ENCODE measurements around the gene NINJ1.

Gene NINJ1

GRCh38 chr9:93170571-93170970 is 36.5 kb upstream of the NINJ1 start:
- no peak overlapping the region for H2AFZ ChIP-seq (ENCODE audit: low read depth, low read length)
- no peaks in the 10 kb centered on the region for H3K36me3 ChIP-seq (ENCODE audit: insufficient read depth, low read length)
- H3K9me3 ChIP-seq (ENCODE audit: low read length) = no peaks in the 10 kb centered on the region
- no peaks in the 10 kb centered on the region for H3K4me1 ChIP-seq (ENCODE audit: insufficient read depth, low read length)
- peaks cover 8% of the 10 kb centered on the region for H3K27me3 ChIP-seq (ENCODE audit: insufficient read depth, low read length)
- H3K4me3 ChIP-seq (ENCODE audit: low read length) = no peak overlapping the region

- Histone ChIP-seq H3K4me3 (ENCODE audit: low read length) (no peak overlapping the region), H2AFZ (ENCODE audit: low read depth, low read length) (no peak overlapping the region), H3K9me3 (ENCODE audit: low read length) (no peaks in the 10 kb centered on the region), H3K4me1 (ENCODE audit: insufficient read depth, low read length) (no peaks in the 10 kb centered on the region), H3K27me3 (ENCODE audit: insufficient read depth, low read length) (peaks cover 8% of the 10 kb centered on the region), H3K36me3 (ENCODE audit: insufficient read depth, low read length) (no peaks in the 10 kb centered on the region)
These were observed 35.4 kb upstream of the NINJ1 start for GRCh38 chr9:93169444-93169843.

- no peaks in the 10 kb centered on the region for H3K4me1 ChIP-seq (ENCODE audit: insufficient read depth, low read length)
- no peaks in the 10 kb centered on the region for H3K9me3 ChIP-seq (ENCODE audit: low read length)
- no peak overlapping the region for H2AFZ ChIP-seq (ENCODE audit: low read depth, low read length)
- H3K36me3 ChIP-seq (ENCODE audit: insufficient read depth, low read length) = no peaks in the 10 kb centered on the region
- no peak overlapping the region for H3K4me3 ChIP-seq (ENCODE audit: low read length)
- H3K27me3 ChIP-seq (ENCODE audit: insufficient read depth, low read length) = peaks cover 4% of the 10 kb centered on the region
These were observed 34.5 kb upstream of the NINJ1 start for GRCh38 chr9:93168581-93168980.

- no peaks in the 10 kb centered on the region for H3K36me3 ChIP-seq (ENCODE audit: insufficient read depth, low read length)
- H3K4me3 ChIP-seq (ENCODE audit: low read length) = no peak overlapping the region
- no peaks in the 10 kb centered on the region for H3K27me3 ChIP-seq (ENCODE audit: insufficient read depth, low read length)
- H3K9me3 ChIP-seq (ENCODE audit: low read length) = no peaks in the 10 kb centered on the region
- H3K4me1 ChIP-seq (ENCODE audit: insufficient read depth, low read length) = peaks cover 3% of the 10 kb centered on the region
- H2AFZ ChIP-seq (ENCODE audit: low read depth, low read length) = no peak overlapping the region
These were observed 33.8 kb upstream of the NINJ1 start for GRCh38 chr9:93167838-93168237.

- no peak overlapping the region for H2AFZ ChIP-seq (ENCODE audit: low read depth, low read length)
- peaks cover 9% of the 10 kb centered on the region for H3K4me1 ChIP-seq (ENCODE audit: insufficient read depth, low read length)
- no peaks in the 10 kb centered on the region for H3K27me3 ChIP-seq (ENCODE audit: insufficient read depth, low read length)
- H3K4me3 ChIP-seq (ENCODE audit: low read length) = no peak overlapping the region
- H3K9me3 ChIP-seq (ENCODE audit: low read length) = no peaks in the 10 kb centered on the region
- no peaks in the 10 kb centered on the region for H3K36me3 ChIP-seq (ENCODE audit: insufficient read depth, low read length)
These were observed 33.1 kb upstream of the NINJ1 start for GRCh38 chr9:93167185-93167584.

GRCh38 chr9:93166699-93167098 is 32.6 kb upstream of the NINJ1 start:
- no peak overlapping the region for H2AFZ ChIP-seq (ENCODE audit: low read depth, low read length)
- H3K9me3 ChIP-seq (ENCODE audit: low read length) = no peaks in the 10 kb centered on the region
- no peaks in the 10 kb centered on the region for H3K27me3 ChIP-seq (ENCODE audit: insufficient read depth, low read length)
- H3K4me1 ChIP-seq (ENCODE audit: insufficient read depth, low read length) = peaks cover 14% of the 10 kb centered on the region
- H3K36me3 ChIP-seq (ENCODE audit: insufficient read depth, low read length) = no peaks in the 10 kb centered on the region
- H3K4me3 ChIP-seq (ENCODE audit: low read length) = no peak overlapping the region

- H3K36me3 ChIP-seq (ENCODE audit: insufficient read depth, low read length) = no peaks in the 10 kb centered on the region
- H3K4me3 ChIP-seq (ENCODE audit: low read length) = no peak overlapping the region
- H3K9me3 ChIP-seq (ENCODE audit: low read length) = no peaks in the 10 kb centered on the region
- H3K27me3 ChIP-seq (ENCODE audit: insufficient read depth, low read length) = no peaks in the 10 kb centered on the region
- no peak overlapping the region for H2AFZ ChIP-seq (ENCODE audit: low read depth, low read length)
- H3K4me1 ChIP-seq (ENCODE audit: insufficient read depth, low read length) = peaks cover 14% of the 10 kb centered on the region
These were observed 30.0 kb upstream of the NINJ1 start for GRCh38 chr9:93164085-93164484.

GRCh38 chr9:93161786-93162562 is 27.9 kb upstream of the NINJ1 start:
- no peaks in the 10 kb centered on the region for H3K36me3 ChIP-seq (ENCODE audit: insufficient read depth, low read length)
- no peaks in the 10 kb centered on the region for H3K9me3 ChIP-seq (ENCODE audit: low read length)
- peaks cover 14% of the 10 kb centered on the region for H3K4me1 ChIP-seq (ENCODE audit: insufficient read depth, low read length)
- no peak overlapping the region for H3K4me3 ChIP-seq (ENCODE audit: low read length)
- H3K27me3 ChIP-seq (ENCODE audit: insufficient read depth, low read length) = no peaks in the 10 kb centered on the region
- H2AFZ ChIP-seq (ENCODE audit: low read depth, low read length) = no peak overlapping the region

GRCh38 chr9:93159601-93160471 is 25.8 kb upstream of the NINJ1 start:
- no peaks in the 10 kb centered on the region for H3K9me3 ChIP-seq (ENCODE audit: low read length)
- H3K4me3 ChIP-seq (ENCODE audit: low read length) = no peak overlapping the region
- H3K36me3 ChIP-seq (ENCODE audit: insufficient read depth, low read length) = no peaks in the 10 kb centered on the region
- H2AFZ ChIP-seq (ENCODE audit: low read depth, low read length) = no peak overlapping the region
- no peaks in the 10 kb centered on the region for H3K27me3 ChIP-seq (ENCODE audit: insufficient read depth, low read length)
- peaks cover 14% of the 10 kb centered on the region for H3K4me1 ChIP-seq (ENCODE audit: insufficient read depth, low read length)

- Histone ChIP-seq H2AFZ (ENCODE audit: low read depth, low read length) (no peak overlapping the region), H3K4me1 (ENCODE audit: insufficient read depth, low read length) (no peaks in the 10 kb centered on the region), H3K4me3 (ENCODE audit: low read length) (no peak overlapping the region), H3K36me3 (ENCODE audit: insufficient read depth, low read length) (no peaks in the 10 kb centered on the region), H3K27me3 (ENCODE audit: insufficient read depth, low read length) (no peaks in the 10 kb centered on the region), H3K9me3 (ENCODE audit: low read length) (no peaks in the 10 kb centered on the region)
These were observed 22.5 kb upstream of the NINJ1 start for GRCh38 chr9:93156475-93157008.

- H3K27me3 ChIP-seq (ENCODE audit: insufficient read depth, low read length) = no peaks in the 10 kb centered on the region
- no peaks in the 10 kb centered on the region for H3K9me3 ChIP-seq (ENCODE audit: low read length)
- H3K36me3 ChIP-seq (ENCODE audit: insufficient read depth, low read length) = no peaks in the 10 kb centered on the region
- no peak overlapping the region for H2AFZ ChIP-seq (ENCODE audit: low read depth, low read length)
- no peaks in the 10 kb centered on the region for H3K4me1 ChIP-seq (ENCODE audit: insufficient read depth, low read length)
- H3K4me3 ChIP-seq (ENCODE audit: low read length) = no peak overlapping the region
These were observed 21.8 kb upstream of the NINJ1 start for GRCh38 chr9:93155716-93156474.

- H3K27me3 ChIP-seq (ENCODE audit: insufficient read depth, low read length) = no peaks in the 10 kb centered on the region
- H3K4me3 ChIP-seq (ENCODE audit: low read length) = no peak overlapping the region
- H3K36me3 ChIP-seq (ENCODE audit: insufficient read depth, low read length) = no peaks in the 10 kb centered on the region
- no peaks in the 10 kb centered on the region for H3K9me3 ChIP-seq (ENCODE audit: low read length)
- no peaks in the 10 kb centered on the region for H3K4me1 ChIP-seq (ENCODE audit: insufficient read depth, low read length)
- no peak overlapping the region for H2AFZ ChIP-seq (ENCODE audit: low read depth, low read length)
These were observed 20.3 kb upstream of the NINJ1 start for GRCh38 chr9:93154293-93154903.

Measured in neuron (in vitro differentiated cells).